Erythroblast (primary cell): Measurements from ENCODE around the gene GPSM1.

Experiments used
- DNase-seq, 2 experiments: peaks; one replicate each; lab custom pipeline; 2025; lab: John Stamatoyannopoulos, UW
- GATA1 ChIP-seq: IDR thresholded peaks from 2 replicates; pipeline ENCODE4 v1.6.1; 2011; ENCODE audit warnings: low read depth, mild to moderate bottlenecking, control low read depth, low read length, moderate library complexity
- POLR2A ChIP-seq: IDR thresholded peaks from 2 replicates; pipeline ENCODE4 v1.6.1; 2011; ENCODE audit warnings: mild to moderate bottlenecking, low read length

The GPSM1 gene

GRCh38 chr9:136324501-136325300, 2.6 kb upstream of the GPSM1 start:
- DNase-seq = no peak
- TF ChIP-seq POLR2A (no peak), GATA1 (no peak)

- TF ChIP-seq POLR2A (no peak), GATA1 (no peak)
- no peak for DNase-seq
Observed at GRCh38 chr9:136325358-136325757, 2.0 kb upstream of the GPSM1 start.

- TF ChIP-seq GATA1 (no peak), POLR2A (no peak)
- DNase-seq = no peak
Observed at GRCh38 chr9:136326061-136326760, 1.1 kb upstream of the GPSM1 start.

- TF ChIP-seq POLR2A (no peak), GATA1 (no peak)
- no peak for DNase-seq
Observed at GRCh38 chr9:136326761-136327303, 507 bp upstream of the GPSM1 start.

- no peak for TF ChIP-seq GATA1
- TF ChIP-seq POLR2A = no peak
- DNase-seq = no peak
Observed at GRCh38 chr9:136328011-136328621, 777 bp downstream of the GPSM1 start.

- TF ChIP-seq POLR2A (no peak), GATA1 (no peak)
- DNase-seq = no peak
Observed at GRCh38 chr9:136328622-136329041, 1.3 kb downstream of the GPSM1 start.

GRCh38 chr9:136329211-136329627, 1.9 kb downstream of the GPSM1 start:
- DNase-seq = no peak
- TF ChIP-seq GATA1 (no peak), POLR2A (no peak)

GRCh38 chr9:136329636-136330405, 2.5 kb downstream of the GPSM1 start:
- no peak for DNase-seq
- TF ChIP-seq POLR2A = no peak
- TF ChIP-seq GATA1 = no peak

GRCh38 chr9:136330406-136330990, 3.2 kb downstream of the GPSM1 start:
- no peak for DNase-seq
- TF ChIP-seq GATA1 (no peak), POLR2A (no peak)

GRCh38 chr9:136331030-136331429, 3.7 kb downstream of the GPSM1 start:
- no peak for DNase-seq
- TF ChIP-seq GATA1 (no peak), POLR2A (no peak)

GRCh38 chr9:136331556-136332481, 4.5 kb downstream of the GPSM1 start:
- DNase-seq = no peak
- no peak for TF ChIP-seq GATA1
- TF ChIP-seq POLR2A = no peak
